ENCODE results near the gene OR52E8.

The OR52E8 gene

DNA sequence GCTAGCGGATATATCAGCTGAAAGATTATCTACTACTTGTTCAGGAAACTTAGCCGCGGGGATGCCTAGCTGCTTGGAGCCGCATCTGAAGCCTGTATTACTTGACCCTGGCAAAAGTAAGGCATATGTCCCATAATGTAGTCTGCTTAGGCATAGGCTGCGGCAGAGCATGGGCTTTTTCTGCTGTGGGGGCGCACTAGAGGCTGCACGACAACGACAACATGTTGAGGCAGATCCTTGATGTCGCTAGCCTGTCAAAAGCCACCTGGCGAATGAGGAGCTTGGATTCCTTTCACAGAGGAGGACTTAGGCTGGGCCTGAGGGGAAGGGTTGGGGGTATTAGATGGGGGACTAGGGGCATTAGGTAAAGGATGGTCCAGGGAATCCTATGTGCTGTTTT, 49.9 kb downstream of the OR52E8 start:
- FAIRE-seq = no peak
